ENCODE data around the gene NAA60.

- TF ChIP-seq CTCF (IDR thresholded peaks at IDR 0.05) (no peak), POLR2A (IDR thresholded peaks at IDR 0.05) (no peak)
Observed at GRCh38 chr16:3530371-3530914, 87.0 kb downstream of the NAA60 start.
